Muscle layer of colon (tissue), 2 donors: ENCODE measurements around the gene ACOX1.

Source experiments
- H3K27ac ChIP-seq: one replicate; pipeline ENCODE4 v1.7.0; 2013; ENCODE audit warnings: low read depth, mild to moderate bottlenecking, low read length, moderate library complexity
- H3K27me3 ChIP-seq, 2 donors: one replicate each; pipeline ENCODE4 v1.7.0; 2013; ENCODE audit warnings: low read length in 2 of 2, mild to moderate bottlenecking in 2 of 2; ENCODE audit not compliant: insufficient read depth in 2 of 2, control insufficient read depth in 1 of 2
- H3K36me3 ChIP-seq: one replicate; pipeline ENCODE4 v1.7.0; 2013; ENCODE audit warnings: mild to moderate bottlenecking, low read length; ENCODE audit not compliant: insufficient read depth
- H3K4me1 ChIP-seq: one replicate; pipeline ENCODE4 v1.7.0; 2013; ENCODE audit warnings: mild to moderate bottlenecking, low read length; ENCODE audit not compliant: insufficient read depth
- H3K4me3 ChIP-seq, 2 donors: one replicate each; pipeline ENCODE4 v1.7.0; 2013; ENCODE audit warnings: low read length in 2 of 2, low read depth in 1 of 2, mild to moderate bottlenecking in 1 of 2, moderate library complexity in 1 of 2
- H3K9ac ChIP-seq: one replicate; pipeline ENCODE4 v1.7.0; 2013; ENCODE audit warnings: low read length
- H3K9me3 ChIP-seq: one replicate; pipeline ENCODE4 v1.7.0; 2013; ENCODE audit warnings: mild to moderate bottlenecking, low read length
- donor health status: abdominal sarcoma.
- donor health status: Adenocarcinoma of cecum.

ACOX1 gene

DNA sequence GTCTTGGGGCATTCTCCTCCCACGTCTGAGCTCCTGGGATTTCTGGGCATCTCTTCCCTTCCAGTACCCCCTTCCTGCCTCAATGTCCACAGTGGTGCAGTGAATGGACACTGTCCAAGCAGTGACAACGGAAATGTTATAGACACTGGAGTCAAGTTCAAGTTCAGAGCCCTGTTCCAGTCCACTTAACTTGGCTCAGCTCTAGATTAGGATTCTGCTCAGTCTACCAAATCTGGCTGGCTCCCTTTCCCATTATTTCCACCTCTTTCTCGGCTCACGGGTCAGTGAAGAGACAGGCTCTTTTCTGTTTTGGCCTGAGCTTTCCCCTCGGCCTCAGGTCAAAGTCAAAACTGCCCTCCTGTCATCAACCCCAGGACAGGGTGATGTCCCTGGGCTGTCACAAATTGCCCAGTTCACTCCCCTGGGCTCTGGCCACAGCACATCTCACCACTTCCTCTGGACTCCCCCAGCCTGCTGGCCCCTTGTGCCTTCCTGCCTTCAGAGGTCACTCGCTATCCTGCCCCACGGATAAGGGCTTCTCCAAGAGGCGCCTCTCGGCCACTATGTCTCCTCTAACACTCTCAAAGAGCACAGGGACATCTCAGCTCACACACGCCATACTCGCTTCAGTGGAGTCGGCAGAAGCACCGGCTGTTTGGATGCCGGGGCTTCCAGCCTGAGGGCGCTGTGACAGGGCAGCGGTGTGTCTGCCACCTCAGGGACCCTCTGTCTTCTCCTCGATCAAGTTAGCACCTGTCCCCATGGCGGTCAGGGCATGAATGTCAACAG is 56.6 kb downstream of the ACOX1 start:
- H3K9me3 ChIP-seq = no peaks in the 10 kb centered on the region
- H3K27ac ChIP-seq = no peak overlapping the region
- no peaks in the 10 kb centered on the region for H3K4me1 ChIP-seq
- H3K36me3 ChIP-seq = no peaks in the 10 kb centered on the region
- no peak overlapping the region for H3K9ac ChIP-seq
- no peak overlapping the region for H3K4me3 ChIP-seq
- H3K27me3 ChIP-seq = no peaks in the 10 kb centered on the region

- no peak overlapping the region for H3K4me3 ChIP-seq
- no peak overlapping the region for H3K9ac ChIP-seq
- no peaks in the 10 kb centered on the region for H3K4me1 ChIP-seq
- H3K27me3 ChIP-seq = no peaks in the 10 kb centered on the region
- no peaks in the 10 kb centered on the region for H3K36me3 ChIP-seq
- H3K9me3 ChIP-seq = no peaks in the 10 kb centered on the region
- H3K27ac ChIP-seq = no peak overlapping the region
Observed at GRCh38 chr17:75921596-75921995, 57.4 kb downstream of the ACOX1 start.

- no peaks in the 10 kb centered on the region for H3K36me3 ChIP-seq
- no peak overlapping the region for H3K9ac ChIP-seq
- H3K27ac ChIP-seq = no peak overlapping the region
- no peaks in the 10 kb centered on the region for H3K9me3 ChIP-seq
- no peak overlapping the region for H3K4me3 ChIP-seq
- H3K4me1 ChIP-seq = no peaks in the 10 kb centered on the region
- no peaks in the 10 kb centered on the region for H3K27me3 ChIP-seq
Observed at GRCh38 chr17:75920045-75920560, 58.9 kb downstream of the ACOX1 start.

- Histone ChIP-seq H3K36me3 (no peaks in the 10 kb centered on the region), H3K4me1 (no peaks in the 10 kb centered on the region), H3K9ac (no peak overlapping the region), H3K27ac (no peak overlapping the region), H3K27me3 (no peaks in the 10 kb centered on the region), H3K9me3 (no peaks in the 10 kb centered on the region), H3K4me3 (no peak overlapping the region)
Observed at GRCh38 chr17:75919611-75920010, 59.4 kb downstream of the ACOX1 start.

- Histone ChIP-seq H3K4me1 (no peaks in the 10 kb centered on the region), H3K27me3 (no peaks in the 10 kb centered on the region), H3K9ac (no peak overlapping the region), H3K27ac (no peak overlapping the region), H3K36me3 (no peaks in the 10 kb centered on the region), H3K4me3 (no peak overlapping the region), H3K9me3 (no peaks in the 10 kb centered on the region)
Observed at GRCh38 chr17:75917917-75918445, 61.0 kb downstream of the ACOX1 start.

DNA sequence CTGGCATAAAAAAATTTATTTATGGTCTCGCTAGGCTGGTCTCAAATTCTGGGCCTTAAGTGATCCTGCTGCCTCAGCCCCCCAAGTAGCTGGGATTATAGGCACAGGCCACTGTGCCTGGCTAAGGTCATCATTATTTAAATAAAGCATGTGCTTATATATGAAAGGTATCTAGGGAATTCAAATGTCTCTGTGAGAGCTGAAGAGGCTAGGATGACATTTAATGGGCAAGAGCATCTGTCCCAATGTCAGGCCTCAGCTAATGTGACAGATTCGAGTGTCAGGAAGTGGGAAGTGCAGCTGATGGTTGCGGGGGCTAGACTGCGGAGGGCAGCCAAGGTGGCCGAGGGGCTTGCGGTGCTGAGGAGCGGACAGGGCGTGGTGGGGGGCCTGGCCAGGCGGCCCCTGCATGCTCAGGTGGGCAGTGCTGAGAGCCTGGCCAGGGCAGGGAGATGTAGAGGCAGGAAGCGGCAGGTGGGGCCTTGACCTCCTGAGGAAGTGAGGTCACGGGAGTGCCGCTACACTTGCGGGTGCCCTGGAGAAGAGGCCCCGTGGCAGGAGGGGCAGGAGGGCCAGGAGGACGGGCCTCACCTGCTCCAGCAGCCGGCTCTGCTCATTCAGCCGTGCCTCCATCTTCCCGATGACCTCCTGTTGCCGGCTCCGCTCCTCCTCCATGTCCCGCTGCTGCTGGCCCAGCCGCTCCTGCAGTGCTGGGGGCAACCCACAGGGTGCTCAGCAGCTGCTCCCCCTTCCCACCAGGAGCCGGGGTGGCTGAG is 61.6 kb downstream of the ACOX1 start:
- H3K27ac ChIP-seq = no peak overlapping the region
- H3K4me1 ChIP-seq = no peaks in the 10 kb centered on the region
- H3K27me3 ChIP-seq = no peaks in the 10 kb centered on the region
- H3K36me3 ChIP-seq = no peaks in the 10 kb centered on the region
- no peak overlapping the region for H3K9ac ChIP-seq
- no peak overlapping the region for H3K4me3 ChIP-seq
- H3K9me3 ChIP-seq = no peaks in the 10 kb centered on the region

GRCh38 chr17:75915268-75915667 is 63.7 kb downstream of the ACOX1 start:
- Histone ChIP-seq H3K9me3 (no peaks in the 10 kb centered on the region), H3K4me3 (no peak overlapping the region), H3K27me3 (no peaks in the 10 kb centered on the region), H3K27ac (no peak overlapping the region), H3K36me3 (no peaks in the 10 kb centered on the region), H3K4me1 (no peaks in the 10 kb centered on the region), H3K9ac (no peak overlapping the region)

DNA sequence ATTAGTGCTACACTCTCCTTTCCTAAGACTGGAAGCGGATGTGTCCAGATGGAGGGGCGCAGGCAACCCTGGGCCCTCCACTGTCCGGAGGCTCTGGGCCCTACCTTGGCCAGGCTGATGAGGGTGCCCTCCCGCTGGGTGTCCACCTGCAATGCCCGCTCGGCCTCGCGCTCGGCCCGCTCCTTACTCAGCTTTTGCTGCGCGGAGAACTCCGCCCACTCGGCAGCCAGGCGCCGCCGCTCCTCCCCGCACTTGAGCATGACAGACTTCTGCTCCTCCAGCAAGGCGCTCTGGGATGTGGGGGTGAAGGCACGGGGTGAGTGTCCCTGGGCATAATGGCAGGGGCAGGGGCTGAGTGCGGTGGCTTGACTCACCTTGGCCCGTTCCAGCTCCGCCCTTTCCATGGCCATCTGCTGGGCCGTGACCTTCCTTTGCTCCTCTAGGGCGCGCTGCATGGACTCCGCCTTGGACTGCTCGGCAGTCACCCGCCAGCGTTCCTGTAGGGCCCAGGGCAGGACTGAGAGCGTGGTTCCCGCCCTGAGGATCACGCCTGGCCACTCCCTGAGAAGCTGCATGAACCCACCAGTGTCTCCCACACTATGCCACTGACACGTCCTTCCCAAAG is 64.2 kb downstream of the ACOX1 start:
- no peak overlapping the region for H3K9ac ChIP-seq
- H3K4me3 ChIP-seq = no peak overlapping the region
- no peaks in the 10 kb centered on the region for H3K4me1 ChIP-seq
- no peaks in the 10 kb centered on the region for H3K27me3 ChIP-seq
- H3K9me3 ChIP-seq = no peaks in the 10 kb centered on the region
- no peak overlapping the region for H3K27ac ChIP-seq
- no peaks in the 10 kb centered on the region for H3K36me3 ChIP-seq

GRCh38 chr17:75913537-75914210 is 65.3 kb downstream of the ACOX1 start:
- Histone ChIP-seq H3K36me3 (no peaks in the 10 kb centered on the region), H3K27ac (no peak overlapping the region), H3K4me3 (no peak overlapping the region), H3K9ac (no peak overlapping the region), H3K27me3 (no peaks in the 10 kb centered on the region), H3K9me3 (no peaks in the 10 kb centered on the region), H3K4me1 (no peaks in the 10 kb centered on the region)

GRCh38 chr17:75910699-75911098 is 68.3 kb downstream of the ACOX1 start:
- Histone ChIP-seq H3K4me1 (no peaks in the 10 kb centered on the region), H3K27me3 (no peaks in the 10 kb centered on the region), H3K36me3 (no peaks in the 10 kb centered on the region), H3K27ac (no peak overlapping the region), H3K9me3 (no peaks in the 10 kb centered on the region), H3K9ac (no peak overlapping the region), H3K4me3 (no peak overlapping the region)

DNA sequence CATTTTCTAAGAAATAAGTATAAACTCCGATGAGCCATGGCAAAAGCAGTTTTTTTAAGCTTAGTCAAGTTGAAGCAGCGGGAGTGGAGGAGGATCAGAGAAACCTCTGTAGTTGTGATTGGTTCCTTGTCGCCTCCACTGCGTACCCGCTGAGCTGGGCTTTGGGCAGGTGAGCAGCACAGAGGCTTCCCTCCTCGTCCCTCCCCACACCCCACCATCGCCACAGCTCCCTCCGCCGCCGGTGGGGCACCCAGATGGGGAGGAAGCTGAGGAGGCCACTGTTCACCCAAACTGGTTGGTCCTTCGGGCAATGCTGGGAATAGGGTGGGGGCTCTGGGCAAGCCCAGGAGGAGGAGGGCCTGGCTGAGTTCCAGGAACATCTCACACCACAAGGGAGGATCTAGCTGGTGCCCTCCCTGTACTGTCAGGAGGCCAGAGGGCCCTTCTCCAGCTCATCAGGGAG is 69.1 kb downstream of the ACOX1 start:
- H3K9me3 ChIP-seq = no peaks in the 10 kb centered on the region
- H3K27ac ChIP-seq = no peak overlapping the region
- no peaks in the 10 kb centered on the region for H3K4me1 ChIP-seq
- H3K36me3 ChIP-seq = no peaks in the 10 kb centered on the region
- no peak overlapping the region for H3K4me3 ChIP-seq
- no peak overlapping the region for H3K9ac ChIP-seq
- H3K27me3 ChIP-seq = no peaks in the 10 kb centered on the region
